NCI-H146 treated with DMSO at 0.1 percent for 48 hours (cell line): ENCODE data around the gene PPP1R12B.
"Not testable (repeated sequence)": the region's sequence is repeated elsewhere in the genome, so short reads cannot be mapped to it uniquely, and the experiment has no call there.

Source experiments
- DNase-seq: peaks from one replicate; lab custom pipeline; 2025; ENCODE audit not compliant: unreplicated experiment; lab: John Stamatoyannopoulos, UW

Gene PPP1R12B

GRCh38 chr1:202438393-202439174 is 90.1 kb downstream of the PPP1R12B start:
- DNase-seq, result no peak

GRCh38 chr1:202439308-202439707 is 90.8 kb downstream of the PPP1R12B start:
- DNase-seq, result no peak

GRCh38 chr1:202448140-202448539 is 99.6 kb downstream of the PPP1R12B start:
- not testable (repeated sequence) for DNase-seq

GRCh38 chr1:202451641-202452040 is 103.1 kb downstream of the PPP1R12B start:
- not testable (repeated sequence) for DNase-seq

GRCh38 chr1:202452508-202452907 is 104.0 kb downstream of the PPP1R12B start:
- no peak for DNase-seq

GRCh38 chr1:202456372-202457169 is 108.1 kb downstream of the PPP1R12B start:
- not testable (repeated sequence) for DNase-seq

GRCh38 chr1:202458651-202459050 is 110.2 kb downstream of the PPP1R12B start:
- DNase-seq, result peak; percentile 67

GRCh38 chr1:202459470-202460142 is 111.1 kb downstream of the PPP1R12B start:
- DNase-seq, result not testable (repeated sequence)

- not testable (repeated sequence) for DNase-seq
These were observed 111.6 kb downstream of the PPP1R12B start for GRCh38 chr1:202460143-202460495.

GRCh38 chr1:202462342-202463076 is 114.0 kb downstream of the PPP1R12B start:
- DNase-seq, result no peak

- peak; percentile 3 for DNase-seq
These were observed 115.7 kb downstream of the PPP1R12B start for GRCh38 chr1:202464153-202464742.

- DNase-seq, result not testable (repeated sequence)
These were observed 117.3 kb downstream of the PPP1R12B start for GRCh38 chr1:202465644-202466270.

GRCh38 chr1:202466339-202466738 is 117.8 kb downstream of the PPP1R12B start:
- DNase-seq, result not testable (repeated sequence)

- DNase-seq, result not testable (repeated sequence)
These were observed 118.9 kb downstream of the PPP1R12B start for GRCh38 chr1:202467381-202467780.

- DNase-seq, result not testable (repeated sequence)
These were observed 120.2 kb downstream of the PPP1R12B start for GRCh38 chr1:202468695-202469094.

- DNase-seq, result not testable (repeated sequence)
These were observed 120.6 kb downstream of the PPP1R12B start for GRCh38 chr1:202469123-202469522.

GRCh38 chr1:202471246-202471645 is 122.7 kb downstream of the PPP1R12B start:
- DNase-seq, result no peak

GRCh38 chr1:202472347-202473124 is 124.0 kb downstream of the PPP1R12B start:
- DNase-seq, result not testable (repeated sequence)
